GM19023 (cell line): ENCODE data around the gene PLEKHM3.

Experiments used
- ATAC-seq: cut with Tn5 transposase; IDR thresholded peaks from one replicate; pipeline ENCODE4 v1.9.1; 2021; ENCODE audit warnings: mild to moderate bottlenecking, moderate library complexity; ENCODE audit not compliant: unreplicated experiment

PLEKHM3 gene

GRCh38 chr2:207867056-207867455, 158.3 kb downstream of the PLEKHM3 start:
- no peak for ATAC-seq

GRCh38 chr2:207865210-207865609, 160.1 kb downstream of the PLEKHM3 start:
- no peak for ATAC-seq

- no peak for ATAC-seq
These were observed 162.0 kb downstream of the PLEKHM3 start for GRCh38 chr2:207863345-207863744.

- no peak for ATAC-seq
These were observed 163.5 kb downstream of the PLEKHM3 start for GRCh38 chr2:207861789-207862188.

GRCh38 chr2:207860685-207861084, 164.6 kb downstream of the PLEKHM3 start:
- ATAC-seq, result no peak

GRCh38 chr2:207855591-207855990, 169.7 kb downstream of the PLEKHM3 start:
- no peak for ATAC-seq

- no peak for ATAC-seq
These were observed 170.6 kb downstream of the PLEKHM3 start for GRCh38 chr2:207854484-207855440.

- ATAC-seq, result no peak
These were observed 172.5 kb downstream of the PLEKHM3 start for GRCh38 chr2:207852791-207853190.

GRCh38 chr2:207849443-207849842, 175.9 kb downstream of the PLEKHM3 start:
- no peak for ATAC-seq

GRCh38 chr2:207848545-207848928, 176.8 kb downstream of the PLEKHM3 start:
- ATAC-seq, result no peak

GRCh38 chr2:207847807-207848544, 177.4 kb downstream of the PLEKHM3 start:
- no peak for ATAC-seq

GRCh38 chr2:207847098-207847806, 178.1 kb downstream of the PLEKHM3 start:
- no peak for ATAC-seq

GRCh38 chr2:207845202-207845864, 180.0 kb downstream of the PLEKHM3 start:
- no peak for ATAC-seq

GRCh38 chr2:207844648-207845047, 180.7 kb downstream of the PLEKHM3 start:
- ATAC-seq, result no peak

GRCh38 chr2:207840101-207840500, 185.2 kb downstream of the PLEKHM3 start:
- ATAC-seq, result no peak

GRCh38 chr2:207839575-207839974, 185.8 kb downstream of the PLEKHM3 start:
- ATAC-seq, result no peak

GRCh38 chr2:207839028-207839427, 186.3 kb downstream of the PLEKHM3 start:
- ATAC-seq, result no peak

GRCh38 chr2:207836521-207837133, 188.7 kb downstream of the PLEKHM3 start:
- no peak for ATAC-seq

- no peak for ATAC-seq
These were observed 189.5 kb downstream of the PLEKHM3 start for GRCh38 chr2:207835805-207836204.

GRCh38 chr2:207833251-207833751, 192.0 kb downstream of the PLEKHM3 start:
- peak; percentile 94 for ATAC-seq
